ENCODE results near the gene PKIB. TPM values are rescaled to one million over a fixed set of nuclear protein-coding genes. Genes with fewer than 3 reads are reported as not detected.
"Not testable (repeated sequence)": the region's sequence is repeated elsewhere in the genome, so short reads cannot be mapped to it uniquely, and the experiment has no call there.

Gene PKIB
- total RNA-seq, 1 donor from 2014 or later = 48.5 TPM

DNA sequence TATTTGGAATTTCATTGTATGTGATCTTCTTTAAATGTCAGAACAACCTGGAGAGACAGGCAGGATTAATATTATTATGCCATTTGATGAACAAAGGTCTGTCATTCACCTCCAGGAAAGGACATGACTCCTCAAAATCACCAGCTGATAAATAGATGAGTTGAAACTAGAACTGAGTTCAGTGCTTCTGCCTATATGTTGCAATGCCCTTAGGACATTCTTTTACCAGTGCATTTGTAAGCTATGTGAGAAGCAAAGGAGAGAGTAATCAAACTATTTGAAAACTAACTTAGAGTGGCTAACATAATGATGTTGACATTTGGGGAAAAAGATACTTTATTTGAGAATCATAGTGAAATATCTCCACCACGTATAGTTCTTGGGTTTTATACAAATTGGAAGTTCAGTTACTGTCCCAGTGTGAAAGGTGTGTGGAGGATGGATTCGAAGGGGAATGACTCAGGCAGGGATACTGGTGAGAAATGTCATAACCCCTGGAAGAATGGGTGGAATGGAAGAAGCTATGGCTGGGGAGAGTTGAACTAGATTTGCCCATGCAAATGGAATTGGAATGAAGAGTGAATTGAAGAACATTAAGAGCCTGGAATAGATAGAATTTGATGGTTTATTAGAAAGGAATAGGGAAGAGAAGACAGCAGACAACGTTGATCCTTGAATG, 21.5 kb downstream of the PKIB start:
- TF ChIP-seq, protein P1, sequence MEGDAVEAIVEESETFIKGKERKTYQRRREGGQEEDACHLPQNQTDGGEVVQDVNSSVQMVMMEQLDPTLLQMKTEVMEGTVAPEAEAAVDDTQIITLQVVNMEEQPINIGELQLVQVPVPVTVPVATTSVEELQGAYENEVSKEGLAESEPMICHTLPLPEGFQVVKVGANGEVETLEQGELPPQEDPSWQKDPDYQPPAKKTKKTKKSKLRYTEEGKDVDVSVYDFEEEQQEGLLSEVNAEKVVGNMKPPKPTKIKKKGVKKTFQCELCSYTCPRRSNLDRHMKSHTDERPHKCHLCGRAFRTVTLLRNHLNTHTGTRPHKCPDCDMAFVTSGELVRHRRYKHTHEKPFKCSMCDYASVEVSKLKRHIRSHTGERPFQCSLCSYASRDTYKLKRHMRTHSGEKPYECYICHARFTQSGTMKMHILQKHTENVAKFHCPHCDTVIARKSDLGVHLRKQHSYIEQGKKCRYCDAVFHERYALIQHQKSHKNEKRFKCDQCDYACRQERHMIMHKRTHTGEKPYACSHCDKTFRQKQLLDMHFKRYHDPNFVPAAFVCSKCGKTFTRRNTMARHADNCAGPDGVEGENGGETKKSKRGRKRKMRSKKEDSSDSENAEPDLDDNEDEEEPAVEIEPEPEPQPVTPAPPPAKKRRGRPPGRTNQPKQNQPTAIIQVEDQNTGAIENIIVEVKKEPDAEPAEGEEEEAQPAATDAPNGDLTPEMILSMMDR (conservative IDR thresholded peaks at IDR 0.05; ENCODE audit: low read depth, low read length) = no peak
- DNase-seq (ENCODE audit: low read depth) = no peak
- H3K4me3 ChIP-seq (ENCODE audit: low read depth, low read length) = no peak overlapping the region

DNA sequence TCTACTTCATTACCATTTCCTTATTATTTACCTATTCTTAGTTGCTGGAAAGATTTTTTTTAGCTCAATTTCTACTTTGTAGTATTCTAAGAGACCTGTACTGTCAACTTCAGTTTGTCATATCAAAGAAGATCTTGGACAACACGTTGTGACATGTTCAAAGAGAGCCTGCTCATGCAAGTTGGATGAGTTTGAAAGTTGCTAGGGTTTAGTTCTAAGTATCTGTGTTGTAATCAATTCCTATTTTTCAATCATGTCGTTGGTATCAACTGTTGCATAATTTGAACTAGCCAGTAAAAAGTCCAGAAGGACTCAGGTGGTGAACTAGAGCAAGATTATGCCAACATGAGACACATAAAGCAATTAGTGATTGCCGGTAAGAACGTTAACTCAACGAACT, 30.2 kb downstream of the PKIB start:
- TF ChIP-seq, protein P1 (conservative IDR thresholded peaks at IDR 0.05; ENCODE audit: low read depth, low read length) = no peak
- H3K4me3 ChIP-seq (ENCODE audit: low read depth, low read length) = no peak overlapping the region
- no peak for DNase-seq (ENCODE audit: low read depth)

DNA sequence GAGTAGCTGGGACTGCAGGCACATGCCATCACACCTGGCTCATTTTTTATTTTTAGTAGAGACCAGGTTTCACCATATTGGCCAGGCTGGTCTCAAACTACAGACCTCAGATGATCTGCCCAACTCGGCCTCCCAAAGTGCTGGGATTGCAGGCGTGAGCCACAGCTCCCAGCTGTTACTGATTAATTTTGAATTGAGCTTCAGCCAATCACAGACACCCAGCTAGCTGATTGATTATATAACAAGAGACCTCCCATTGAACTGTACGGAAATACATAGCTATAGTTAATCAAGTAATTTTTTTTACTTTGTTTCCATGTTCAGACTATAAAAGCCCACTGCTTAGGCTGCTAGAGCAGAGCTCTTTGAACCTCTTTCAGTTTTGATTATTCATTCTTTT, 31.6 kb downstream of the PKIB start:
- no peak overlapping the region for H3K4me3 ChIP-seq (ENCODE audit: low read depth, low read length)
- TF ChIP-seq, protein P1 (conservative IDR thresholded peaks at IDR 0.05; ENCODE audit: low read depth, low read length) = no peak

DNA sequence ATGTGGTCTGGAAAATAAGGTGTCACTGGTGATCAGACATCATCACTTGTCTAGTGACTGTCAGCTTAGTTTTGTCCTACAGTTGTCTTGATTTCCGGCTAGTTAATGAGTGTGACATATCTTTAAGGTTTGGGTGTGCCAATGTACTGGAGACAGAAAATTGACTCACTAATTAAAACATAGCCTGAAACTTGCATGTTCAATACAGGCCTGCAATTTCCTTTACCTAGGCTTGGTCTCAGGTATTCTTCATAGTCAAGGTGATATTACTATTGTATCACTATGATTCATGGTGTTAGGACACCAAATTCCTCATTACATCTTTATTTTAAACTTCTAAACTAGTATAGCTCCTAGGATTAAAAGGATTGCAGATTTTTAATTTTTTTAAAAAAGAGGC, 32.4 kb downstream of the PKIB start:
- H3K4me3 ChIP-seq (ENCODE audit: low read depth, low read length); DNase-seq (ENCODE audit: low read depth): not testable (repeated sequence)

More for the DNA sequence above, 31.6 kb downstream of the PKIB start:
- DNase-seq (ENCODE audit: low read depth) = no peak

DNA sequence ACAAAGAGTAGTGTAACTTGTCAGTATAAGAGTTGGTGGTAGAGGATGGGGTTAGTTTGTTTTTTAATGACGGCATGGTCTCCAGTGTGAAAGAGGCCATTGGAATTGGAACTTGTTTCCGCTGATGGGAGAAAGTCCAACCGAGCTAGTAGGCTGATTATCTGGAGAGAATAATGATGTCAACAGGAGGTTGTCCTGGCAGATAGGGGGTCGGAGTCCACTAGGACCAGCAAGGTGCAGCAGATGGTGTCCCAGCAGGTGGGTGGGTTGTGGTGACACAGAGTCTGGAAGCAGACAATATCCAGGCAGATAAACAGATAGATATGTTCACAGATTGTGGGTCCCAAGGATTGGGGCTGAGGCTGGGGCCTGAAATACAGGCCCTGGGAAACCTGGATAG, 35.1 kb downstream of the PKIB start:
- TF ChIP-seq, protein P1 (conservative IDR thresholded peaks at IDR 0.05; ENCODE audit: low read depth, low read length) = no peak
- H3K4me3 ChIP-seq (ENCODE audit: low read depth, low read length) = no peak overlapping the region
- DNase-seq (ENCODE audit: low read depth) = no peak

DNA sequence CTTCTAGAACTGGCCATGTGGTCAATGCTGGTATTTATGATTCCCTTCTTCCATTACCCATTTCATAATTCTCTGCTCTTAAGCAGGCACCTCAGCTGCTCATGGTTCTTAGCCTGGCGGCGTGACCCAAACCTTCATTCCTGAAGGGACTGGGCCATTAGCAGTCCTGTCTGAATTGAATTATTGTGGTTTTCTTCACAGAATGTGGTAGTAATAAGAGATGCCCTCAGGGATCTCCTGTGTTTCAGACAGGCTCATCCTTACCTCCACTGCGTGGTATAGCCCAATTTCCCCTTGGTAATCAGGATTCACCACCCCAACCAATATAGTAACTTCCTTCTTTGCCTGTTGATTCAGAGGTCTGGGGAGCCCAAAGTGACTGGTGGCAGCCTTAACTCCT, 37.6 kb downstream of the PKIB start:
- TF ChIP-seq, protein P1 (conservative IDR thresholded peaks at IDR 0.05; ENCODE audit: low read depth, low read length) = no peak
- H3K4me3 ChIP-seq (ENCODE audit: low read depth, low read length) = no peak overlapping the region
- DNase-seq (ENCODE audit: low read depth) = no peak

DNA sequence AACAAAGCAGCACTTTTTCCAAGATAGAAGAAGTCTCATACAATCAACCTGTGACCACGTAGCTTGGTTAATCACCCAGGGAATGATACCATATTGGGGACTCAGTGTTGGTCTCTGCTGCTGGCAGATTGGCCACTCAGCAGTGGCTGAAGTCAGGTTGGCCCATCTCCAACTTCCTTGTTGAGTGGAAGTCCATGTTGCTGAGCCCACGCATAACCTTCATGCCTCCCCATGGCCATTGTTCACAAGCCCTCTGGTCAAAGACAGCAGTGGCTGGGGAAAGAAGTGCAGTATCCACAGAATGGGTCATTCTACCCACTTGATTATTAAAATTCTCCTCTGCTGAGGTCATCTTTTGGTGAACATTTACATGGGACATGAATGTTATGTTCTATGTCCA, 38.5 kb downstream of the PKIB start:
- TF ChIP-seq, protein P1 (conservative IDR thresholded peaks at IDR 0.05; ENCODE audit: low read depth, low read length) = no peak
- DNase-seq (ENCODE audit: low read depth) = no peak
- H3K4me3 ChIP-seq (ENCODE audit: low read depth, low read length) = no peak overlapping the region
